CD14-positive monocyte (primary cell): ENCODE data around the gene PLCB1. TPM values are rescaled to one million over a fixed set of nuclear protein-coding genes. Genes with fewer than 3 reads are reported as not detected.

Source experiments
- DNase-seq, 3 donors: peaks; one replicate each; pipeline ENCODE4 v3.0.0-alpha.2; 2011 to 2022
- H2AFZ ChIP-seq: 2 replicates; pipeline ENCODE4 v1.6.0; 2012; ENCODE audit warnings: mild to moderate bottlenecking, low read depth, low read length, inconsistent platforms; ENCODE audit not compliant: insufficient read depth, poor library complexity, severe bottlenecking
- H3K27ac ChIP-seq, 2 donors: 1 replicate in 1 of 2; 2 replicates in 1 of 2; pipeline ENCODE4 v1.5.1; 2012 to 2013; ENCODE audit warnings: low read length in 2 of 2, control low read depth in 1 of 2, inconsistent platforms in 1 of 2, low read depth in 1 of 2, mild to moderate bottlenecking in 1 of 2
- H3K27me3 ChIP-seq, 2 donors: one replicate each; pipeline versions ENCODE4 v1.6.0 to v1.6.1; 2011 to 2013; ENCODE audit warnings: low read length in 2 of 2; ENCODE audit not compliant: control insufficient read depth in 2 of 2, insufficient read depth in 2 of 2
- H3K36me3 ChIP-seq, 2 donors: replicated peaks in 1 of 2; 1 replicate in 1 of 2; 2 replicates in 1 of 2; pipeline versions ENCODE4 v1.5.1 to v1.6.1; 2012 to 2013; ENCODE audit warnings: low read length in 2 of 2, control low read depth in 1 of 2, inconsistent platforms in 1 of 2, mild to moderate bottlenecking in 1 of 2; ENCODE audit not compliant: insufficient read depth in 2 of 2, control insufficient read depth in 1 of 2
- H3K4me1 ChIP-seq, 2 donors: 1 replicate in 1 of 2; 2 replicates in 1 of 2; pipeline versions ENCODE4 v1.5.1 to v1.6.1; 2012 to 2013; ENCODE audit warnings: low read length in 2 of 2, control low read depth in 1 of 2, inconsistent platforms in 1 of 2, mild to moderate bottlenecking in 1 of 2, moderate library complexity in 1 of 2; ENCODE audit not compliant: insufficient read depth in 2 of 2, control insufficient read depth in 1 of 2
- H3K4me2 ChIP-seq: replicated peaks from 2 replicates; pipeline ENCODE3; 2012; ENCODE audit warnings: low read length, moderate library complexity, mild to moderate bottlenecking; ENCODE audit not compliant: poor library complexity, severe bottlenecking; ENCODE audit errors: extremely low read depth
- H3K4me3 ChIP-seq, 3 experiments: fragments of 200-600 bp in 1 of 3; sonication (generic) in 1 of 3; replicated peaks in 1 of 3; 1 replicate in 2 of 3; 2 replicates in 1 of 3; pipeline ENCODE4 v1.5.1; 2011 to 2013; ENCODE audit warnings: low read length in 3 of 3, mild to moderate bottlenecking in 3 of 3, control low read depth in 2 of 3, low read depth in 2 of 3, inconsistent platforms in 1 of 3, moderate library complexity in 1 of 3
- H3K79me2 ChIP-seq: 2 replicates; pipeline ENCODE4 v1.6.0; 2012; ENCODE audit warnings: mild to moderate bottlenecking, control low read depth, inconsistent platforms, low read length, moderate library complexity; ENCODE audit not compliant: insufficient read depth
- H3K9ac ChIP-seq: 2 replicates; pipeline ENCODE4 v1.6.0; 2017; ENCODE audit warnings: low read length, mild to moderate bottlenecking; ENCODE audit not compliant: insufficient read depth, poor library complexity, severe bottlenecking
- H3K9me3 ChIP-seq, 2 donors: replicated peaks in 1 of 2; 1 replicate in 1 of 2; 2 replicates in 1 of 2; pipeline versions ENCODE4 v1.5.1 to v1.6.1; 2012 to 2013; ENCODE audit warnings: low read length in 2 of 2, control low read depth in 1 of 2; ENCODE audit not compliant: control insufficient read depth in 1 of 2, insufficient read depth in 1 of 2
- H4K20me1 ChIP-seq: 2 replicates; pipeline ENCODE4 v1.6.0; 2012; ENCODE audit warnings: mild to moderate bottlenecking, low read length, control low read depth, moderate library complexity; ENCODE audit not compliant: insufficient read depth
- H3K27ac Mint-ChIP-seq, 7 donors: one replicate each; pipeline ENCODE4 v1.8.0; 2020; ENCODE audit warnings: mild to moderate bottlenecking in 7 of 7, mixed read lengths in 7 of 7, moderate library complexity in 6 of 7, inconsistent platforms in 2 of 7
- H3K27me3 Mint-ChIP-seq, 3 donors: one replicate each; pipeline ENCODE4 v1.8.0; 2021 to 2022; ENCODE audit warnings: low read depth in 3 of 3, mild to moderate bottlenecking in 3 of 3, mixed read lengths in 3 of 3, moderate library complexity in 3 of 3, inconsistent platforms in 1 of 3
- H3K36me3 Mint-ChIP-seq, 2 donors: one replicate each; pipeline ENCODE4 v1.8.0; 2020; ENCODE audit warnings: mixed read lengths in 2 of 2, inconsistent platforms in 1 of 2, mild to moderate bottlenecking in 1 of 2
- H3K4me1 Mint-ChIP-seq: one replicate; pipeline ENCODE4 v1.8.0; 2020; ENCODE audit warnings: mild to moderate bottlenecking, mixed read lengths
- H3K4me3 Mint-ChIP-seq, 2 donors: one replicate each; pipeline ENCODE4 v1.8.0; 2020; ENCODE audit warnings: mild to moderate bottlenecking in 2 of 2, mixed read lengths in 2 of 2, moderate library complexity in 1 of 2
- H3K9me3 Mint-ChIP-seq, 7 donors: one replicate each; pipeline ENCODE4 v1.8.0; 2020 to 2022; ENCODE audit warnings: mixed read lengths in 7 of 7, mild to moderate bottlenecking in 6 of 7, moderate library complexity in 6 of 7, inconsistent platforms in 2 of 7
- CTCF ChIP-seq: fragments of 200-600 bp; IDR thresholded peaks from one replicate; pipeline ENCODE4 v1.8.0; 2022; ENCODE audit warnings: antibody characterized with exemption, mild to moderate bottlenecking
- WGBS: methylation state at CpG from one replicate; pipeline ENCODE4 v1.1.5; 2013; ENCODE audit warnings: missing lambda C conversion rate; ENCODE audit not compliant: insufficient coverage; 5-methylcytosine and 5-hydroxymethylcytosine counted together
- intact Hi-C, 2 donors: fragments of 100-400 bp; cut with micrococcal nuclease; formaldehyde crosslinking; loops; one replicate each; pipeline versions ENCODE4 v1.15.0 to v1.15.1; 2023
- polyA plus RNA-seq, 3 donors: library from polyadenylated mRNA; depleted of rRNA in 1 of 3; unstranded in 2 of 3; stranded (reverse) in 1 of 3; fragments of 300-500 nt in 2 of 3; fragments of >200 nt in 1 of 3; fragmentation: Illumina TruSeq in 2 of 3; gene quantifications; 1 replicate in 2 of 3; 2 replicates in 1 of 3; pipeline ENCODE4 v1.2.3, GENCODE V29; 2012 to 2021

The PLCB1 gene
- polyA plus RNA-seq, 3 donors: 8.6 to 16.4 (median 13.2) TPM

- Histone ChIP-seq H3K27ac (no peak overlapping the region), H3K79me2 (no peaks in the 10 kb centered on the region), H3K4me3 (no peak overlapping the region), H3K4me2 (no peak overlapping the region), H3K9me3 (no peaks in the 10 kb centered on the region), H3K9ac (no peak overlapping the region), H2AFZ (no peak overlapping the region), H4K20me1 (no peaks in the 10 kb centered on the region), H3K27me3 (no peaks in the 10 kb centered on the region), H3K36me3 (peaks cover 0 to 24% of the 10 kb centered on the region in 2 donors), H3K4me1 (peaks cover 4 to 7% of the 10 kb centered on the region in 2 donors)
- peaks cover 0 to 4% (median under 1%) of the 10 kb centered on the region in 7 donors for H3K9me3 Mint-ChIP-seq
- no peak for DNase-seq
- peaks cover 20 to 33% of the 10 kb centered on the region in 2 donors for H3K36me3 Mint-ChIP-seq
- no peak overlapping the region for H3K4me3 Mint-ChIP-seq
- intact Hi-C loops: no loop called here
- no peak for TF ChIP-seq CTCF
- H3K4me1 Mint-ChIP-seq: peaks cover 11% of the 10 kb centered on the region
- 82% methylated on average over 2 of the region's 2 CpGs for WGBS
- H3K27me3 Mint-ChIP-seq: no peaks in the 10 kb centered on the region
- peak overlapping the region in 2 of 7 donors; percentile 20 to 25 for H3K27ac Mint-ChIP-seq
These were observed 516.4 kb downstream of the PLCB1 start for GRCh38 chr20:8648466-8648865.

GRCh38 chr20:8652396-8652795 is 520.3 kb downstream of the PLCB1 start:
- Histone ChIP-seq H2AFZ (no peak overlapping the region), H3K9me3 (no peaks in the 10 kb centered on the region), H3K79me2 (no peaks in the 10 kb centered on the region), H3K36me3 (peaks cover 0 to 15% of the 10 kb centered on the region in 2 donors), H3K27me3 (no peaks in the 10 kb centered on the region), H3K27ac (no peak overlapping the region), H3K4me3 (no peak overlapping the region), H3K4me1 (peaks cover 4 to 6% of the 10 kb centered on the region in 2 donors), H4K20me1 (no peaks in the 10 kb centered on the region), H3K9ac (no peak overlapping the region), H3K4me2 (no peak overlapping the region)
- Mint-ChIP-seq H3K36me3 (peaks cover 9 to 16% of the 10 kb centered on the region in 2 donors), H3K27ac (no peak overlapping the region), H3K4me3 (no peak overlapping the region), H3K27me3 (no peaks in the 10 kb centered on the region), H3K4me1 (peaks cover 9% of the 10 kb centered on the region), H3K9me3 (peaks cover 0 to 3% (median 0%) of the 10 kb centered on the region in 7 donors)
- intact Hi-C loops: no loop called here
- no CpG with 5 or more reads among the region's 3 CpGs for WGBS
- TF ChIP-seq CTCF: no peak
- no peak for DNase-seq
